Neural cell (in vitro differentiated cells): ENCODE results near the gene KRT82.

ENCODE experiments used
- CTCF ChIP-seq: fragments of 450-650 bp; IDR thresholded peaks from 2 replicates; pipeline ENCODE4 v1.5.1; 2014; ENCODE audit warnings: antibody characterized with exemption, mild to moderate bottlenecking, moderate library complexity; ENCODE audit not compliant: poor library complexity, severe bottlenecking
- EP300 ChIP-seq: fragments of 450-650 bp; conservative IDR thresholded peaks from 2 replicates; pipeline ENCODE4 v1.6.1; 2014; ENCODE audit warnings: antibody characterized with exemption, mild to moderate bottlenecking, moderate library complexity; ENCODE audit not compliant: poor library complexity, severe bottlenecking
- EZH2 ChIP-seq: fragments of 200-600, 300-800 bp; shearing (Covaris generic), sonication (generic); IDR thresholded peaks from 2 replicates; pipeline ENCODE4 v1.6.1; 2014; ENCODE audit warnings: antibody characterized with exemption, low read length, borderline replicate concordance, mild to moderate bottlenecking; ENCODE audit not compliant: insufficient read depth, poor library complexity, severe bottlenecking
- MXI1 ChIP-seq: fragments of 450-650 bp; conservative IDR thresholded peaks from 2 replicates; pipeline ENCODE4 v1.6.1; 2014; ENCODE audit warnings: antibody characterized with exemption, mild to moderate bottlenecking; ENCODE audit not compliant: poor library complexity, severe bottlenecking
- POLR2AphosphoS5 ChIP-seq: IDR thresholded peaks from 2 replicates; pipeline ENCODE4 v1.6.1; 2012
- REST ChIP-seq: IDR thresholded peaks from 2 replicates; pipeline ENCODE4 v1.6.1; 2012; ENCODE audit warnings: borderline replicate concordance
- SMC3 ChIP-seq: fragments of 450-650 bp; conservative IDR thresholded peaks from 2 replicates; pipeline ENCODE4 v1.6.1; 2014; ENCODE audit warnings: antibody characterized with exemption, mild to moderate bottlenecking, moderate library complexity; ENCODE audit not compliant: poor library complexity
- TAF1 ChIP-seq: IDR thresholded peaks from 2 replicates; pipeline ENCODE4 v1.6.1; 2012; ENCODE audit warnings: low read depth

GRCh38 chr12:52427083-52427482 lies 20.9 kb upstream of the KRT82 start:
- TF ChIP-seq SMC3 (no peak), CTCF (no peak), EP300 (no peak), REST (no peak), MXI1 (no peak), POLR2AphosphoS5 (no peak), TAF1 (no peak), EZH2 (no peak)
